ENCODE measurements around the gene PRKCA.
"Not testable (repeated sequence)": the region's sequence is repeated elsewhere in the genome, so short reads cannot be mapped to it uniquely, and the experiment has no call there.

The PRKCA gene

DNA sequence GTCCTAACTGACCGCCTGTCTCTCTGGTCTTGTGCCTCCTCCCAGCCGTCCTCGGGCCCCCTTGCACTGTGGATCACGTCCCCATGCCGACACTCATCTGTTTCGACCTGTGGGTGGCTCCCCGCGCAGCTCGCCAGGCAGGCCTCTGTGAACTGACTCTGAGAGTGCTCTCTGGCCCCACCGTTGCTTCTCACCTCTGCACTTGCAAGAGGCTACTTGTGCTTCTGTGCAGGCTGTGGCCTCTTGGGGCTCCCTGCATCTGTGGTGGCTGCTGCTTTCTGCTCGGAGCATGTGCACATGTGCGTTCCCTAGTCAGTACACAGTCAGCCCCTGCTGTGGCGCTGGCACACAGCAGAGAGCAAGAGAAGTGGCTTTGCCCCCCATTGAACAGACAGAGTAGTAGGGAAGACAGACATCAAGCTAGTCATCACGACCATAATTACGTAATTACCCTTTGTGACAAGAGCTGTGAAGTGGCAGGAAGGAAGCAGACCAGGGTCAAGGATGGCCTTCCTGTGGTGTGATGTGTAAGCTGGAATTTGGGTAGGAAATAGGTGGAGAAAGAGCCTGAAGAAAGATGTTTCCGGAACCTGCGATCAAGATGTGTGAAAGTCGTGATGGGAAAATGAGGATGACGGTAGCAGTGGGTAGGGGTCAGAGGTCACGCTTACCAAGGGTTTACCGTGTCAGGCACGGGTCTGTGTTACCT lies 276.5 kb downstream of the PRKCA start:
- DNase-seq (ENCODE audit: low read depth): no peak

DNA sequence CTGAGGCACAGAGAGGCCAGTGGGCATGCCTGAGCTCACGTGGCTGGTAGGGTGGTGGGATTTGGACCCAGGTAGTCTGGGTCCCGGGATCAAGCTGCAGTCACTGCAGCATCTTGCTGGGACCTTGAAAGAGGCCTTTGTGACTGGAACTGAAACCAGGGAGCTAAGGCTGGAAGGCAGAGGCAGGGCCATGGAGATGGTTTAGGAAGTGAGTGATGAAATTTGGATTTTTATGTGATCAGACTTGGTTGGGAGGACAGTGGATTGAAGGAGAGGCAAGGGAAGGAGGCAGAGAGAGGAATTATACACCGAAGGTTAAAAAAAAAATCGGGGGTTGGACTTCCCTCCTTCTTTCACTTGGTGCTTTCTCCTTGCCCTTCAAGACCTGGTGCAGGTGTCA lies 277.1 kb downstream of the PRKCA start:
- no peak for DNase-seq (ENCODE audit: low read depth)

DNA sequence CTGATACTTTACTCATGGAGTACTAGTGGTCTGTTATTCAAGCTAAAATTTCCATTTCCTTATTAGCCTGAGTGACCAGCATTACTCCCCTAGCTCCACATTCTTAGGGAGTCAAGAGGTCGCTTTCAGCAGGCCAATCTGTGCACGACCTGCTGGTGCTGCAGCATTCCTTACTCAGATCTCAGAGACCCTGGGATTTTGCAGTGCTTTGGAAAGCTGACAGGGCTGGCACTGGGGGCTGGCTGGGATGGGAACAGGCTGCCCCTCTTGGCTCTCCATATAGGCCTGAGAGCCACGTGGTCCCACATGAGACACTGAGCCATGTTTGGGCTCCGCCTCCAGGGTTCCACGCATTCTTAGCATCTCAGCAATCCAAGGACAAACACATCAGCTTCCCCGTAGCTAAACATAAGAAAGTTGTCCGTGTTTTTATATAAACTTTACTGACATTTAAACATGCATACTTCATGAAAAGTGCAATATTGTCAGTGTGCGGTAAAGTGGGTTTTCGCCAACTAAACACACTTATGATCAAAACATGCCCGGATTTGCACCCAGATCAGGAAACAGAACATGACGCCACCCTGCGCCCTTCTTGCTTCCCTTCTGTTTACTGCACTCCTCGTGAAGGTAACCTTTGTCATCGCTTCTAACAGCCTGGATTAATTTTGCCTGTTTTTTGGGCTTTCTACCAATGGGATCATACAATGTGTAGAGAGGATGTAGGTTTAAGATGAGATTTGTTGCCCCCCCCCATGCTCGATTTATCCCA lies 278.0 kb downstream of the PRKCA start:
- no peak for DNase-seq (ENCODE audit: low read depth)

DNA sequence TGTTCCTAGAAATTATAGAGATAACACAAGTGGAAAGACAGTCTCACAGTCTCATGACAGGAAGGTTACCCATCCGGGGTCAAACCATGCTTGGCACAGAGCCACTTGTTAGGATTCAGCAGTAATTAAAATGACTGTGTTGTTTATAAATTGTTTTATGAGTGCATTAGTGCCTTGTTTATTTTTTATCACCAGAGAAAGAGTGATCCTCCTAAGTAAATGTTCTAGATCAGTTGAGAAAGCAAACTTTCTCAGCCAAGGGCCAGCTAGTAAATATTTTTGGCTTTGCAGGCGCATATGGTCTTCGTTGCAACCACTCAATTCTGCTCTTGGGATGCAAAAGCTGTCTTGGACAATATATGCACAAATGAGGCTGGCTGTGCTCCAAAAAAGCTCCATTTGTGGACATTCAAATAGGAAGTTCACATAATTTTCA lies 278.6 kb downstream of the PRKCA start:
- DNase-seq (ENCODE audit: low read depth): no peak

DNA sequence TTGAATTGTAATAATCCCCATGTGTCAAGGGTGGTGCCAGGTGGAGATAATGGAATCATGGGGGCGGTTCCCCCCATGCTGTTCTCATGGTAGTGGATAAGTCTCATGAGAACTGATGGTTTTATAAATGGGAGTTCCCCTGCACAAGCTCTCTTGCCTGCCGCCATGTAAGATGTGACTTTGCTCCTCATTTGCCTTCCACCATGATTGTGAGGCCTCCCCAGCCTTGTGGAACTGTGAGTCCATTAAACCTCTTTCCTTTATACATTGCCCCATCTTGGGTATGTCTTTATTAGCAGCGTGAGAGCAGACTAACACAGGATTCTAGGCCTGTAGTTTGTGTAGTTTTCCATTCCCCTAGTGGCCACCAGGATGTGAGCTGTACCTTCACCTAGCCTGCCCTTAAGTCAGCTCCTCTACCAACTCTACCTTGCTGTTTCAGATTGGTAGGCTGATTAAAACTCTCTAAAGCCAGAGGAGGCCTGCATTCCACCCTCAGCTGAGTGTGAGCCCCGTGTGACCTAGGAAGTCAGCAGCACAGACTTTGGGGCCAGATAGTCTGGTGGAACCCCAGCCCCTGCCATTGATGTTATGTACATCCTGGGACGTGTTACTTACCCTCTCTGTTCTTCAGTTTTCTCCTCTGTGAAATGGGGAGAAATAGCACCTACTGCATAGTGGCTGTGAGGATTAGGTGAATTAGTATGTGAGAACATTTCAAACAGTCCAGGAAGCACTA lies 280.1 kb downstream of the PRKCA start:
- no peak for DNase-seq (ENCODE audit: low read depth)

DNA sequence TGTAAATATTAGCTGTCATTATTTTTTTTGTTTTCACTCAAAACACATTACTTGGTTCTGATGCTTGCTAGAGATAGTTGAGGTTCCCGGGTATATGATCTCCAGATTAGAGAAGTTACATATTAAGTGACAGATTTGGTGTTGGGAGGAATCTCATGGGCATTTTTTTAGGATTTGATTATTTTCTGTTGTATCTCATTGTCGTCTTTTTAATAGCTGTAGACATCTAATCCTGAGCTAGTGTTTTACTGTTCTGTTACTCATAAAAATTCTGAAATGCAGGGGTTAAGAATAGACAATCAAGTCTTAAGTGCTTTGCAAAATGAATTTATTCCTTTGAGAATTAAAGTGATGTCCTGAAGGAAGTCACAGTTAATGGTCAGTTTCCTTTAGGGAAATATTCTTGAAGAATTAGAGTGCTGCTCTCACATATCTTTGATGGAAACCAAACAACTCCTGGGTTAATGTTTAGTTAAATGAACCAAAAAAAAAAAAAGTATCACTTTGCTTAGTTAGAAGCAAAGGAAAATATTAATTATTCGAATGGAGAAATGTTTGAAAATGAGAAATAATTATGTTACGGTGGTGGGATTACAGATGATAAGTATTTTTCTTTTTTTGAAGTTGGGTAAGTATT lies 280.8 kb downstream of the PRKCA start:
- DNase-seq (ENCODE audit: low read depth): no peak

DNA sequence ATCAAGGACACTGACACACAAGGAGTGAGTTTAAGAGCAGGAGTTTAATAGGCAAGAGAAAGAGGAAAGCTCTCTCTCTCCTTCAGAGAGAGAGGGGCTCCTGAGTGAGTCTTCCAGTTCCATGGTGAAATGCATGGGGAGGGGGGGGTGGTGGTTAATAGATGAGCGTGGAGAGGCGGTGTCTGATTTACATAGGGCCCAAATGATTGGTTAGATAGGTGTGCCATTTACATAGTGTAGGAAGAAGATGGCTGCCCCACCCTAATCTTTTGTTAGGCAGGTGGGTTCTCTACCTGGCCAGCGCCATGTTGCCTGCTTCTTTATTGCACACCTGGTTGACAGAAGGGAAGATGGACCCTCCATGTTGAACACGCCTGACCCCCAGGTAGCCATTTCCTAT lies 282.5 kb downstream of the PRKCA start:
- no peak for DNase-seq (ENCODE audit: low read depth)

DNA sequence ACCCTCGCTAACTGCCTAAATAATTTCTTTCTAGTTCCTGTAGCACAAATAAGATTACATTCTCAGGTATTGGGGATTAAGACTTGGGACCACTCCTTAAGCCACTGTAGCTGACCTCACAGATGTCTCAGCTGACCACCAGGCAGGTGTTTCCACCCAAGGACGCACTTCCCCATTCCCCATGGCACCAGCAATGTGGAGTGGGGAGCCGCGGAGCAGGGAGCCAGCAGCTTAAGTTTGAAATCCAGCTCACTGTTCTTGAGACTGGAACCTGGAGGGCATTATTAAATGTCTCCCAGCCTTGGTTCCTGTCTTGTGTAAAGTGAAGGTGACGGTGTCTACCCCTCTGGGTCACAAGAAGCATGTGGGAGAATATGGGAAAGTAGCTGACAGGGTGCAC lies 283.1 kb downstream of the PRKCA start:
- DNase-seq (ENCODE audit: low read depth): no peak

DNA sequence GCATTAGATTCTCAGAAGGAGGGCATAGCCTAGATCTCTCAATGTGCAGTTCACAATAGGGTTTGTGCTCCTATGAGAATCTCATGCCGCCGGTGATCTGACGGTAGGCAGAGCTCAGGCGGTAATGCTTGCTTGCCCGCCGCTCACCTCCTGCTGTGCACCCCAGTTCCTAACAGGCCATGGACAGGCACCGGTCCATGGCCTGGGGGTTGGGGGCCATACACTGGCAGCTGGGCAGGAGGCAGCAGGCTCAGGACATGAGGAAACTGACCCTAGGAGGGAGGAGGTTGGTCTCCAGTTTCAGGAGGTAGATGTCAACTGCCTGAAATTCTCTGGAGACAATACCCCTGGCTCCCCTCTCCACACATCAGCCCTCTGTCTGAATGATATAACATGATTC lies 287.5 kb downstream of the PRKCA start:
- no peak for DNase-seq (ENCODE audit: low read depth)

DNA sequence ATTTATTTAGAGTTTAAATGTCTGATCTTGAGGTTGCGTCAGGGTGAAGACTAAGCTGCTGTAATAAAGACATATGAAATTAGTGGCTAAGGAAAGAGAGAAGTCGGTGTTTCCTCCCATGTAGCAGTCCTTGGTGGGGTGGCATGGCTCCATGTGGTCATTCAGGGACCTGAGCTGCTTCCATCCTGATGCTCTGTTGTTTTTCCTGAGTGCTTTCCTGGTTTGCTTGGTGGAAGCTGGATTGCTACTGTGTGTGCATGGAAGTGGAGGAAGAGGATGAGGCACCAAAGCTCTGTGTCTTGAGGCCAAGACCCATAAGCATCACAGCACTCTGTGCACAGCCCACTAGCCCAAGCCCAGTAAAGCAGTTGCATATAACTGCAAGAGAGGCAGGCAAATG lies 290.7 kb downstream of the PRKCA start:
- DNase-seq (ENCODE audit: low read depth): no peak

DNA sequence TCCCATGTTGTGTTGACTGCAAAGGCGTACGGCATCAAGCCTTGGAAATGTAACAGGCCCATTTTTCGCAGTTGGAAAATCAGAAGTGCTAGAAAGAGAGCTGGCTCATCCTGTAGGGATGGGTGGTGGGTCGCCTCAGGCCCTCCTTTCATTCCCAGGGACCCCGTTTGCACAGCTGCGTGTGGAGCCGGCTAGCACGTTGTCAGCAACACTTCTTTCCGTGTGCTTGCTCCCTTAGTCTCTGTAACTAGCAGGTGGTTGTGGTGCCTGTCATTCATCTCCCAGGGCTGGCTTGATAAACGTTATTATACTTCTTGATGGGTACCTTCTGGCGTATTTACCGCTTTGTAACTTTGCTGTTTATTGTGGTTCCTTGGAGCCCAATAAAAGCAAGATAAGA lies 293.5 kb downstream of the PRKCA start:
- no peak for DNase-seq (ENCODE audit: low read depth)

DNA sequence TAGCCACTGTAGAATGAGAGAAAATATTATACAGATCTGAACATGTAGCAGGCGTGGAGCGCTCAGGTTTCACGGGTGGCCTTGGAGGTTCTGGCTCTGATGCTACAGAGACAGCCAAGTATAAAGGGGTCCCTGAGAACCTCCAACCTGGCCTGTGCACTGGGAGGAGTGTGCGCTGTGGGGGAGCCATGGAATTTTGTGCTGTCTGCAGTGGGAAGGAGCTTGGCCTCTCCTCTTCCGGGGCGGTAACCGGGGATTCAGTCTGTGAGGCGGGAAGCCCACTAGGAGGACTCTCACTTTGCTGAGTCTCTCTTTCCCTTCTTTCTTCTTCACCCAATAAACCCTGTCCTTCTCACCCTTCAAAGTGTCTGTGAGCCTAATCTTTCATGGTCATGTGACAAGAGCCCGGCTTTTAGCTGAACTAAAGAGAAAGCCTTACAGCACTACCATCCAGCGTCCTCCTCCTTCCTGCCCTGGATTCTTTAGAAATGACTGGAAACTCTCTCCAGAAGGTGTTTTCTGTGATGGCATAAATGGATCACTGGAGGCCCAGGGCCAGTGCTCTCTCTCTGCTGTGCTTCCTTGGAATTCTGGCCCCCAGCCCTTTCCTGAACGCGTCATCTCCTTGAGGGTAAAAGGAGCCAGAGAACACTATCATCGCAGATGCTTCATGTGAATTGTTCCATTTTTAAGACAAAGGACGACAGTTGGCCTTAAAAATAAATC lies 300.4 kb downstream of the PRKCA start:
- no peak for DNase-seq (ENCODE audit: low read depth)

DNA sequence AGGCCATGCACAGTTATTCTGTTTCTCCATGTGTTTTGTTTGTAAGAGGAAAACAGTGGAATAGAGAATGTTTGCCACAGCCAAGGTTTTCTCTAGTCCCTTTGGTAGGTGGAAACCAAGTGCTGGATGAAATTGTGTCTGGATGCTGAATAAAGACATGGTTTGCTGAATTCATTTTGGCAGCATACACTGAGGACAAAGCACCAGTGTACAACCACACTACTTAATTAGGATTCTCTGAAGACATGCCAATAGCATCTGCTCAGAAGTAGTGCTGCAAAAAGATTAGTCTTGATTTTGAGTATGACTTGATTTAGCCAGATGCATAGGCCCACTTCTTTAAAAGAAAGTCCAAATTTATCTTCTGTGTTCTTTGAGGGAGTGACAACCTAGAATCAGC lies 302.0 kb downstream of the PRKCA start:
- no peak for DNase-seq (ENCODE audit: low read depth)

DNA sequence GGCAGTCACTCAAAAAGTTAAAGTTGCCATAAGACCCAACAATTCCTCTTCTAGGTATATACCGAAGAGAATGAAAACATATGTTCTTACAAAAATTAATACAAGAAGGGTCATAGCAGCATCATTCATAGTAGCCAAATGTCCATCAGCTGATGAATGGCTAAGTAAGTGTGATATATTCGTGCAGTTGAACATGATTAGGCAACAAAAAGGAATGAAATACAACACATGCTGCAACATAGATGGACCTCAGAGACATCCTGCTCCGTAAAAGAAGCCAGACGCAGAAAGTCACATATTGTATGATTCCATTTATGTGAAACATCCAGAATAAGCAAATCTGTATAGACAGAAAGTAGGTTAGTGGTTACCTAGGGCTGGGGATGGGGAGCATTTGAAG lies 303.1 kb downstream of the PRKCA start:
- DNase-seq (ENCODE audit: low read depth): no peak

DNA sequence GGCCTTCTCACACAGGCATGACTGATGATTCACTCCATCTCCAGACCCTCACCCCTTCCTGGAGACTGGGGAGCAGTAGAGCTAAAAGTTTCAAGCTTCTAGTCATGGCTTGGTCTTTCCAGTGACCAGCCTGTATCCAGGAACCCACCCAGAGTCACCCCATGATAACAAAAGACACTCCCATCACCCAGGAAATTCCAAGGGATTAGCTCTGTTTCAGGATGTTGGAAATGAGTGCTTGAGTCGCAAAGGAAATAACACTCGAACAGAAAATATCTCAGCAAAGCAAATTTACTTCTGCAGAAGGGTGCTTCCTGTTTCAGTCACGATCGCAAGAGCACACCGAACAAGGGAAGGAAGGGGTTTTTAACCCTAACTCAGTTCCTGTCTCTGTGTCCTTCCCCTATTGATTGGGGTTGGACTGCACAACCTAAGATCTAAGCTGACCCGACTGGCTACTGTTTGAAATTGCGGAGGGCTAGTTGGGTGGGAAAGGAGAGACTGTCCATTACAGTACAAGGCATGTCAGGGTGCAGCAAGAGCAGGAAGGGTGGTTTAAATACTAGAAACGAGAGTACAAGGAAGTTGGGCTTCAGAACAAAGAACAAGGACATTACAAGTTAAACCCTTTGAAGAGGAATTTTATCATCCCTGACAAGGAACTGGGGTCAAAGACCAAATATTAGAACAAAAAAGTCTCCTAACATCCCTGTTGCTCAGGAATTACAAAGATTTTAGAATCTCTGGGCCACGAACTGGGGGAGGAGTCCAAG lies 308.1 kb downstream of the PRKCA start:
- DNase-seq (ENCODE audit: low read depth): no peak

DNA sequence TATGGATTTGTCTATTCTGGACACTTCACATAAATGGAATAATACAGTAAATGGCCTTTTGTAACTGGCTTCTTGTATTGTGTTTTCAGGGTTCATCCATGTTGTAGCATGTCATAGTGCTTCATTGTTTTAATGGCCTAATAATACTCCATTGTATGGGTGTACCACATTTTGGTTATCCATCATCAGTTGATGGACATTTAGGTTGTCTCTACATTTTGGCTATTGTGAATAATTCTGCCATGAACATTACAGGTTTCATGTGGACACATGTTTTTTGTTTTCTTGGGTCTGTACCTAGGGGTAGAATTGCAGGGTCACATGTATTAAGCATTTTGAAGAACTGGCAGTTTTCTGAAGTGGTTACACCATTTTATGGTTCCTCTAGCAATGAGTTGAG lies 309.0 kb downstream of the PRKCA start:
- DNase-seq (ENCODE audit: low read depth): no peak

DNA sequence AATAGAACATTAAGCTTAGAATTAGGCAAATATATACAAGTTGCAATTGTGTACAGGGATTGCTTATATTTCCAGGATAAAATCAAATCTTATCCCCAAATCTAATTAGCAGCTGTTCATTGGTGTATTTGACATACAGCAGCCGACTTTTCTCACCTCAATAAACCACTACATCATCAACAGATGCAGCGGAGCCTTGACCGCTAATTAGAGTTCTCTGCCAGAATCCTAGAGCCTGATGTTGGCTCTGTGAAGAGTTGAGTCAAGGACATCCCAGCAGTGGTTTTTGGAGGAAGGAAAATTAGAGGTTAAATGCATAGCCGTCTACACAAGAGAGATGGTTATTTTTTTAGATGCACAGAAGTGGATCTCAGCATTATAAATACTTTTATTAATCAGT lies 310.6 kb downstream of the PRKCA start:
- DNase-seq (ENCODE audit: low read depth): no peak

DNA sequence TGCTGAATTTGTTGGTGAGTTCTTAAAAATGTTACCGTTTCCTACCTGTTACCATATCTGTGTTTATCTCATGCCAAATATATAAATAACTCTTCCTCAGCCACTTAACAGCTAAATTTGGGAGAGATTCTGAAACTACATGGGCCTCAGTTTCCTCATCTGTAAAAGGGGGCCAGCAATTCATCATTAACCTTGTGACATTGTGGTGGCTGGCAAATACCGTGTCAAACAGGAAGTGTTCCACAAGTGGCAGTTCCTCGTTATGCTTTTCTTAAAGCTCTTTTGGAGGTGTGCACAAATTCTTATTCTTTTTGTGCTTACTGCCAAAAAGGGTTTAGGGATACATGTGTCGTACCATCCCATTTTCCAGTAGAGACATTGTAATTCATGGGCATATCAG lies 312.1 kb downstream of the PRKCA start:
- no peak for DNase-seq (ENCODE audit: low read depth)

DNA sequence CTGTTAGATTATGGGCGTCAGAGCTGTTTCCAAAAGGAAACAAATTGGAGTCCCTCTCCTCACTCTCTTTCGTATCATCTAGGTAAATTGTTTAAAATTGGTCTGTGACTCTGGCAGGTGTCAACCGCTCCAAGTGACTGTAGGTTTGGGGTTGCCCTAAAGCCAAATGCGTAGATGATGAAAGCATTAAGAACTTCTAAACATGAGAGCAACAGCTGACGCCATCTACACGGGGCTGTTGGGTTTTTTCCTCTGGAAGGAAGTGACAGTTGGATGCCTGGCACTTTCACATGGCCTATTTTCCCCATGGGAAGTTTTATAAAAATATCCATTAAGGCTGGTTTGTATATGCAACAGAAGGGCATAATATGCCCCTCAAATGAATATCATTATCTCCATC lies 316.8 kb downstream of the PRKCA start:
- no peak for DNase-seq (ENCODE audit: low read depth)

DNA sequence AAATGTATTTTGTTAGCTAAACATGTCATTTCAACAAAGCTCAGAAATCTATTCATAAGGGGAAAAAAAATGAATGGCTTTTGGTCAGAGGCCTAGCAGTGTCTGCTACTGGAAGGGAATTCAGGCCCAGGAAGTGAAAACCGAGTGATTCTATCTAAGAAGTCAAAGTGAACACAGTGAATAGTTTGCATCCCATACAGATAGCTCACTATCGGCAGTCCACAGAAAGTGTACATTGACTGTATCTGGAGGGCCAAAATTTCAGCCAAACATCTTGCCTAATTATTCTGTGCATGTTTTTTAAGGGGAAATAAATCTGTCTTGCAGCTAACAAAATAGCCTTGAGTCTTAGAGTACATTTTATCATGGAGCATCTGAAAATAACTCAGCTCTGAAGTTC lies 318.1 kb downstream of the PRKCA start:
- no peak for DNase-seq (ENCODE audit: low read depth)

DNA sequence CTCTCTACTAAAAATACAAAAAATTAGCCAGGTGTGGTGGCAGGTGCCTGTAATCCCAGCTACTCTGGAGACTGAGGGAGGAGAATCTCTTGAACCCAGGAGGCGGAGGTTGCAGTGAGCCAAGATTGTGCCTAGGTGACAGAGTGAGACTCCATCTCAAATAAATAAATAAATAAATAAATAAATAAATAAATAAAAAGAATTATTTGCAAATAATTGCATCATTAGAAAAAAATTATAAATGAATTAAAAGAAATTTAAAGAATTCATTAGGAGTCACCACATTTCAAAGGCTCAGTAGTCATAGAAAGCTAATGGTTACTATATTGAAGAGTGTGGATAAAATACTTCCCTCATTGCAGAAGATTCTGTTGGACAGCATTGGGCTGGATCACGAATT lies 322.2 kb downstream of the PRKCA start:
- not testable (repeated sequence) for DNase-seq (ENCODE audit: low read depth)
